Right hindlimb (tissue), 1 donor: ENCODE measurements around the gene DES.

ENCODE experiments used
- DNase-seq: peaks from one replicate; pipeline ENCODE4 v3.0.0-alpha.2; 2018

Gene DES

DNA sequence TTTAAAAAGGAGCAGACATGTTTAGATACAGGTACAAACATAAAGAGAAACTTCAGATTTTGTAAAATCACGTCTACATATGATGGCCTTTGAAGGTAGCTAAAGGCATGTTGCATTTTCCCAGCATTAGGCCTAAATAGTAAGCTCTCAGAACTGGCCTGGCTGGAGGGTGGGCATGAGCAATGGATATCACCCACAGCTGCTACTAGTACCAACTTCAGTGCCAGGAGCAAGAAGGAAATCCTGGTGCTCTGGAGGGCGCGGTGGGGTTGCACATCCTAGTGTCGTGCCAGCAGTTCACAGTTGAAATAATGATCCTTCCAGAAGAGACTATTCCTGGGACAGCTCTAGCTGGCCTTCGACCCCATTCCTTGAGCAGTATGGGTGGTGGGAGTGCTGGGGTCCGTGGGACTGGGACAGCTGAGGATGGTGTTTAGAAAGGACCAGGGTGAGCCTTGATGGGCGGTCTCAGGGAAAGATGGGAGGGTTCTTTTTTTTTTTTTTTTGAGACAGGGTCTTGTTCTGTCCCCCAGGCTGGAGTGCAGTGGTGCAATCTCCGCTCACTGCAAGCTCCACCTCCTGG lies 4.9 kb downstream of the DES start:
- no peak for DNase-seq

- no peak for DNase-seq
Observed at GRCh38 chr2:219423652-219424377, 5.6 kb downstream of the DES start.

DNA sequence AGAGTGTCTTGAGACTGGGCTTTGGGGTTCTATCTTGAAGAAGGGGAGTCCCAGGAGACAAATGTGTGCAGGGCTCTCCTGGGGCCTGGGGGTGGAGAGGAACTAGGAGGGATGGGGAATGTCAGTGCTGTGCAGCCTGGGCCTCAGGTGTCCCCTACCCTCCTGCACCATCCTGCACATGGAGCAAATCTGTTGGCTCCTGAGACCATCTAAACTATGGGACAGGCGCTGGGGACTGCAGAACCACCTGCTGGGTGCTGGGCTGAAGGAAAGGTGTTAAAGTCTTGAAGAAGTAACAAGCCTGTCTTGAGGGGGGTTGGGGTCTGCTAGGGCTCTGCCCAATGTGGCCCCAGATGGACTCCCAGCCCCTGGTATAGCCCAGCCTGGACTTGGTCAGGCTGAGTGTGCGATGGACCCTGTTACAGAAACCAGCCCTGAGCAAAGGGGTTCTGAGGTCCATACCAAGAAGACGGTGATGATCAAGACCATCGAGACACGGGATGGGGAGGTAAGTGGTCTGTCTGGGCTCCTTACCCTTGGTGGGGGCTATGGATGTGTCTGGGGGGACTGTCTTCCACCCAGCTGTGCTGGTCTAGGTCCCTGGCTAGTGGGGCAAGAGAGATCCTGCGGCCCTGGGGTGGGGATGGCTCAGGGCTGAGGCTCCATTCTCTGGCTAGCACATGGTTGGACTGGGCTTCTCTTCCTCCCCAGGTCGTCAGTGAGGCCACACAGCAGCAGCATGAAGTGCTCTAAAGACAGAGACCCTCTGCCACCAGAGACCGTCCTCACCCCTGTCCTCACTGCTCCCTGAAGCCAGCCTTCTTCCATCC lies 7.3 kb downstream of the DES start:
- DNase-seq = no peak

GRCh38 chr2:219426068-219426443 lies 7.9 kb downstream of the DES start:
- DNase-seq = no peak

DNA sequence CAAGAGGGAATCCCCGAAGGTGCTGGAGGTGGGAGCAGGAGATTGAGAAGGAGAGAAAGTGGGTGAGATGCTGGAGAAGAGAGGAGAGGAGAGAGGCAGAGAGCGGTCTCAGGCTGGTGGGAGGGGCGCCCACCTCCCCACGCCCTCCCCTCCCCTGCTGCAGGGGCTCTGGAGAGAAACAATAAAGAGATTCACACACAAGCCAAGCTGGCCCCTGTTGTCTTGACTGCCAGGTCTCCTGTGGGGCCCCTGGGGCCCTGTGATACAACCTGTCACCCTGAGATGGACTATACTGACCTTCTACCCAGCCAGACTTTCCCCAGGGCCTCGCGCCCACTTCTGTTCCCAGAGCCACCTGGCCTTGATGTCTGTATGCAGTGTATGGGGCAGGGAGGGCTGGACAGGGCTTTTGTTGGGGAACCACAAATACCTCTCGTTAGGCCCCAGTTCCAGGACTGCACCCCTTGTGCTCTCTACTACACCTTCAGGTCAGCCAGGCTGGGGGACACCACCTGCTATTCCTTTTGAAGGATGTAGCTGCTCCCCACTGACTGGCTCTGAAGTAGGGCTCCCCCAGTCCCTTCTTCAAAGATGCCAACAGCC lies 8.5 kb downstream of the DES start:
- no peak for DNase-seq

- DNase-seq = no peak
Observed at GRCh38 chr2:219428469-219428868, 10.3 kb downstream of the DES start.

DNA sequence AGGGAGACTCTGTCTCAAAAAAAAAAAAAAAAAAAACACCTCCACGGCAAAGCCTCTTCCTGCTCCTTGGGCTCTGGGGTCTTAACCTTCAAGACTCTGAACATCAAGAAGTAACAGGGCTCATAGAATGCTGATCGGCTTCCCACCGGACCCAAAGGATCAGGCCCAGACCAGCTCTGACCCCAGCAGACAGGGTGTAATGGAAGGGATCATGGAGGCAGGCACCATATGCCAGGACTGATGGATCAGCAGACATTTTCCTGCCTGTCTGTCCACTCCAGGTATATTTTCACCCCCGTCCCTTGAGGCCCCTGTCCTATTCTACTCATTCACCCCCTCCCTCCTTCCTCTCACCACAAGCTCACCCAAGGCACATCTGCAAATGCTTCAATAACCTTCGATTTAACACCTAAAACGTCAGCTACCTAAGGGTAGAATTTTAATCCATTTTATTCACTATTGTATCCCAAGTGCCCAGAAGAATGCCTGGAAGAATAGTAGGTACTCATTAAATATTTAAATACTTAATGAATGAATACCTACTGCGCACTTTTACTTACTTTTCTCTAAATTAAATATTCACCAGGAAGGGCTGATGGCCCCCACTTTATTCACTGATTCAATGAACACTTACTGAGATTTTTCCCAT lies 11.9 kb downstream of the DES start:
- no peak for DNase-seq

- DNase-seq = peak; percentile 78
Observed at GRCh38 chr2:219430633-219431615, 12.7 kb downstream of the DES start.

- DNase-seq = no peak
Observed at GRCh38 chr2:219433666-219434467, 15.7 kb downstream of the DES start.

DNA sequence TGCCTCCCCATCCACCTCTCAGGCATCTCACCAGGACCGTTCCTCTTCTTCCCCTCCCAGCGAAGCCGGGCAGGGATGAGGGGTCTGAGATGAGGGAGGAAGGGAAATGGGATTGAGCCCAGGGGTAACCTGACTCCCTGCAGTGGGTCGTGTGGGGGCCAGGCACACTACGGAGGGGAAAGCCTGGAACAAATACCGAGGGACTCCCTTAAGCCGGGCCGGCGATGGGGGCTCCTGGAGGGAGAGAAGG lies 16.2 kb downstream of the DES start:
- DNase-seq = no peak

DNA sequence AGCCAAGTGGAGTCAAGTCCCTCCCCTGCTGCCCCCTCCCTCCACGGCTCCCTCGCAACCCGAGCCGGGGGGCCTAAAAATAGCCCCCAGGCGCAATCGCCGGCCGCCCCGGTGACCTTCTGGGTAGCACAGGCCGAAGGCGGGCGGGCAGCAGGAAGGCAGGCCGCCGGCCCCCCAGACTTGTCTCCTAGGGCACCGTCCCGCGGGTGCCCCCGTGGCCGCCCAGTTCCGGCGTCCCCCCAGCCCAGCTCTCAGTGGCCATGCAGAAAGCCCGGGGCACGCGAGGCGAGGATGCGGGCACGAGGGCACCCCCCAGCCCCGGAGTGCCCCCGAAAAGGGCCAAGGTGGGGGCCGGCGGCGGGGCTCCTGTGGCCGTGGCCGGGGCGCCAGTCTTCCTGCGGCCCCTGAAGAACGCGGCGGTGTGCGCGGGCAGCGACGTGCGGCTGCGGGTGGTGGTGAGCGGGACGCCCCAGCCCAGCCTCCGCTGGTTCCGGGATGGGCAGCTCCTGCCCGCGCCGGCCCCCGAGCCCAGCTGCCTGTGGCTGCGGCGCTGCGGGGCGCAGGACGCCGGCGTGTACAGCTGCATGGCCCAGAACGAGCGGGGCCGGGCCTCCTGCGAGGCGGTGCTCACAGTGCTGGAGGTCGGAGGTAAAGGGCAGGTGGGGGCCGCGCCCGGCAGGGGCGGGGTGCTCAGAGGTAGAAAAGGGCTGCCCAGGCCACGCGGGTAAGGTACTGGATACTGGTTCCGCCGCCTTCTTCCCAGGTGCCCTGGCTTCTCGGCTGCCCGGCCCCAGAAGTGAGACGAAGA lies 16.7 kb downstream of the DES start, which contains the start of gene SPEG:
Gene SPEG, plus strand, starts transcription at position 126 of the 808 bp plus-strand sequence. Its CDS starts 135 bp downstream, at position 261.
- no peak for DNase-seq

DNA sequence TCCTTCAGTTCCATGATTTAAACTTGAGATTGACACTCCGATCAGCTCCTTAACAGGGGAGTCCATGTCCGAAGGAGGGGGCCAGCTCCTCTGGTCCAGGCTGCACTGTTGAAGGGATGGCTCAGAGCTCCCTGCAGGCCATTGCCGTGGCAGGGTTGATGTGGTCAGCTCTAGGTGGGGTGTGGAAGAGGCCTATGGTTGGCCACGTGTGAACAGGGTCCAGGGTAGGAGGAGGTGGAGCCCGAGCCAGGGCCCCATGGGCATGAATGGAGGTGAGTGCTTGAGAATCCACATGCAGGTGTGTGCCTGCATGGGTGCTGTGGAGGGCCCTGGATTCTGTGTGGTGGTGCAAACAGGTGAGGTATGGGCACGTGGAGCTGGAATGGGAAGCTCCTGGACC lies 17.5 kb downstream of the DES start:
- no peak for DNase-seq

DNA sequence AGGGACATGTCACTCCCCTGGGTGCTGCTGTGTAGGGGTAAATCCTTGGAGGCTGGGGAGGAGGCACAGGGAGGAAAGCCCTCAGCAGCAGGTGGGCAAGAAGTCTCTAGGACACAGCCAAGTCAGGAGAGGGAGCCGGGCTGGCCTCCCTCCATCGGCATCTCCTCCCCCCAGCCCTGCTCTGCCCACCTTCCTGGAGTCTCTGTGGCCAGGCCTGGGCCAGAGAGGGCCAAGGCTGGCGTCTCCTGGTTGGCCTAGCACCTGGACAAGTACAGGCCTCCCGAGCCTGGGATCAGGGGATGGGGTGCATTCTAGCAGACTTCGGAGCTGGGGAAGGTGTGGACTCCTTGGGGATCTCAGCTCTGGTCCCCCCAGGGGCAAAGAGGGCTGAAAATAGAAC lies 18.3 kb downstream of the DES start:
- no peak for DNase-seq

GRCh38 chr2:219437141-219437540 lies 19.0 kb downstream of the DES start:
- no peak for DNase-seq

- DNase-seq = no peak
Observed at GRCh38 chr2:219437690-219438206, 19.6 kb downstream of the DES start.

DNA sequence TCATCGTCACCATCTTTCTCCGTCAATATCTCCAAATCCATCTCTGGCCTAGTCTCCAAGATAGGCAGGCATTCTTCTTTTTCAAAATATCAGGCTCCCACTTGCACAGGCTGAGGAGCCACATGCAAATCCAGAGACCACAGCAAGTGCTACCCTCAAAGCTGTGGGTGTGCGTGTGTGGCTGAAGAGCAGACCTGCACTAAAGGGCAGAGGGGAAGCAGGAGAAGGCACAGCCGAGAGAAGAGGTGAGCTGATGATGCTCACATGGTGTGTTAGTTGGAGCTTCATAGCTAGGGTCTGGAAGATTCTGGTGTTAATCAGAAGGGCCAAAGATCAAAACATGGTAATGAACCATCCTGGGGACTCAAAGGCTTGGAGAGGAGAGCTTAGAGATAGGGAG lies 20.3 kb downstream of the DES start:
- no peak for DNase-seq

DNA sequence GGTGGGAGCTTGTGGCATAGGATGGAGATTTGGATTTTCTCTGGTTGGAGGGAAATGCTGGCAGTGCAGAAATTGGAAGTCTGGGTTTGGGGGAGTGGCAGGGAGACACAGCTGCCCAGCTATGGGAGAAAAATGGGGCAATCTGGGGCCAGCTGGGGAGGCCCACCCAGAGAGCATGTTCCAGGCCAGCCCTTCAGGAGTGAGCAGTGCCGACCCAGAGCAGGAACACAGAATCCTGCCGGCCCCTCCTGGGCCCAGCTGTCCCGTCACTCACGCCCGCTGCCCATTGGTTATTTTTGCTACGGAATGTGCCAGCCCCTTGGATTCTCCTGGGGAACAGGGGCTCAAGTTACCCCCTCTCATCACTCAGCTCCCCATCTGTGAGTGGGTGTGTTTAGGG lies 21.3 kb downstream of the DES start:
- peak; percentile 84 for DNase-seq

- no peak for DNase-seq
Observed at GRCh38 chr2:219440388-219441256, 22.4 kb downstream of the DES start.
